Lower leg skin (tissue), 3 donors: ENCODE results near the gene GLIPR2.

Source experiments
- CTCF ChIP-seq, 3 donors: fragments of 450-650 bp; IDR thresholded peaks; one replicate each; pipeline ENCODE4 v1.5.1; 2016; ENCODE audit warnings: antibody characterized with exemption in 3 of 3, mild to moderate bottlenecking in 3 of 3, moderate library complexity in 2 of 3
- POLR2A ChIP-seq, 2 donors: fragments of 450-650 bp; IDR thresholded peaks; one replicate each; pipeline ENCODE4 v1.6.1; 2016 to 2017; ENCODE audit warnings: antibody characterized with exemption in 2 of 2, mild to moderate bottlenecking in 1 of 2, moderate library complexity in 1 of 2

- TF ChIP-seq CTCF (IDR thresholded peaks at IDR 0.05) (no peak), POLR2A (IDR thresholded peaks at IDR 0.05) (no peak)
Measured at GRCh38 chr9:36123515-36123914, 13.0 kb upstream of the GLIPR2 start.
